ENCODE results near the gene MYO18A. TPM values are rescaled to one million over a fixed set of nuclear protein-coding genes. Genes with fewer than 3 reads are reported as not detected.

MYO18A gene
- total RNA-seq, 1 donor from 2014 or later: 48.2 TPM

GRCh38 chr17:29071303-29071702, 108.9 kb downstream of the MYO18A start:
- no peak overlapping the region for H3K4me3 Mint-ChIP-seq
- H3K4me1 Mint-ChIP-seq: peaks cover 16% of the 10 kb centered on the region
- no peaks in the 10 kb centered on the region for H3K36me3 Mint-ChIP-seq (ENCODE audit: low read depth)
- no peaks in the 10 kb centered on the region for H3K9me3 Mint-ChIP-seq
- TF ChIP-seq CTCF (conservative IDR thresholded peaks at IDR 0.05): no peak
- H3K27me3 Mint-ChIP-seq (ENCODE audit: low read depth): no peaks in the 10 kb centered on the region
- no peak overlapping the region for H3K27ac Mint-ChIP-seq (ENCODE audit: unreplicated experiment)
- no peak for DNase-seq (ENCODE audit: low read depth, low spot score)

- no peak for TF ChIP-seq CTCF (conservative IDR thresholded peaks at IDR 0.05)
- Mint-ChIP-seq H3K27ac (ENCODE audit: unreplicated experiment) (no peak overlapping the region), H3K4me3 (no peak overlapping the region), H3K36me3 (ENCODE audit: low read depth) (no peaks in the 10 kb centered on the region), H3K27me3 (ENCODE audit: low read depth) (no peaks in the 10 kb centered on the region), H3K9me3 (no peaks in the 10 kb centered on the region), H3K4me1 (peaks cover 14% of the 10 kb centered on the region)
- DNase-seq (ENCODE audit: low read depth, low spot score): no peak
These were observed 109.4 kb downstream of the MYO18A start for GRCh38 chr17:29070781-29071180.

GRCh38 chr17:29070308-29070707, 109.9 kb downstream of the MYO18A start:
- DNase-seq (ENCODE audit: low read depth, low spot score): no peak
- no peak overlapping the region for H3K27ac Mint-ChIP-seq (ENCODE audit: unreplicated experiment)
- no peaks in the 10 kb centered on the region for H3K36me3 Mint-ChIP-seq (ENCODE audit: low read depth)
- no peak for TF ChIP-seq CTCF (conservative IDR thresholded peaks at IDR 0.05)
- H3K4me1 Mint-ChIP-seq: peaks cover 14% of the 10 kb centered on the region
- H3K9me3 Mint-ChIP-seq: no peaks in the 10 kb centered on the region
- no peaks in the 10 kb centered on the region for H3K27me3 Mint-ChIP-seq (ENCODE audit: low read depth)
- no peak overlapping the region for H3K4me3 Mint-ChIP-seq

GRCh38 chr17:29069526-29070041, 110.6 kb downstream of the MYO18A start:
- no peak for TF ChIP-seq CTCF (conservative IDR thresholded peaks at IDR 0.05)
- Mint-ChIP-seq H3K27ac (ENCODE audit: unreplicated experiment) (no peak overlapping the region), H3K36me3 (ENCODE audit: low read depth) (no peaks in the 10 kb centered on the region), H3K4me1 (peaks cover 14% of the 10 kb centered on the region), H3K27me3 (ENCODE audit: low read depth) (no peaks in the 10 kb centered on the region), H3K4me3 (no peak overlapping the region), H3K9me3 (no peaks in the 10 kb centered on the region)
- no peak for DNase-seq (ENCODE audit: low read depth, low spot score)

- no peak for DNase-seq (ENCODE audit: low read depth, low spot score)
- peaks cover 14% of the 10 kb centered on the region for H3K4me1 Mint-ChIP-seq
- TF ChIP-seq CTCF (conservative IDR thresholded peaks at IDR 0.05): no peak
- no peak overlapping the region for H3K27ac Mint-ChIP-seq (ENCODE audit: unreplicated experiment)
- H3K4me3 Mint-ChIP-seq: no peak overlapping the region
- H3K9me3 Mint-ChIP-seq: no peaks in the 10 kb centered on the region
- H3K27me3 Mint-ChIP-seq (ENCODE audit: low read depth): no peaks in the 10 kb centered on the region
- no peaks in the 10 kb centered on the region for H3K36me3 Mint-ChIP-seq (ENCODE audit: low read depth)
These were observed 111.4 kb downstream of the MYO18A start for GRCh38 chr17:29068818-29069217.

- DNase-seq (ENCODE audit: low read depth, low spot score): no peak
- no peaks in the 10 kb centered on the region for H3K9me3 Mint-ChIP-seq
- H3K4me3 Mint-ChIP-seq: no peak overlapping the region
- H3K27ac Mint-ChIP-seq (ENCODE audit: unreplicated experiment): no peak overlapping the region
- TF ChIP-seq CTCF (conservative IDR thresholded peaks at IDR 0.05): no peak
- H3K27me3 Mint-ChIP-seq (ENCODE audit: low read depth): no peaks in the 10 kb centered on the region
- peaks cover 12% of the 10 kb centered on the region for H3K4me1 Mint-ChIP-seq
- no peaks in the 10 kb centered on the region for H3K36me3 Mint-ChIP-seq (ENCODE audit: low read depth)
These were observed 113.6 kb downstream of the MYO18A start for GRCh38 chr17:29066606-29067005.
